H9 (cell line): ENCODE data around the gene DIAPH3. TPM values are rescaled to one million over a fixed set of nuclear protein-coding genes. Genes with fewer than 3 reads are reported as not detected.

Source experiments
- DNase-seq: peaks from one replicate; pipeline ENCODE4 v3.0.0-alpha.2; 2017
- H2AFZ ChIP-seq: one replicate; pipeline ENCODE4 v1.6.1; 2013; ENCODE audit warnings: mild to moderate bottlenecking, low read length, control low read depth, moderate library complexity
- H2AK5ac ChIP-seq: 2 replicates; pipeline ENCODE4 v1.6.1; 2013; ENCODE audit warnings: low read length, control low read depth, mixed read lengths; ENCODE audit not compliant: insufficient read length
- H2BK120ac ChIP-seq: one replicate; pipeline ENCODE4 v1.6.1; 2013; ENCODE audit warnings: low read depth, mild to moderate bottlenecking, low read length, control low read depth, inconsistent platforms; ENCODE audit not compliant: poor library complexity, severe bottlenecking
- H2BK12ac ChIP-seq: 2 replicates; pipeline ENCODE4 v1.6.1; 2013; ENCODE audit warnings: low read length, control low read depth, mixed read lengths, low read depth; ENCODE audit not compliant: insufficient read length
- H2BK15ac ChIP-seq: 2 replicates; pipeline ENCODE4 v1.6.1; 2013; ENCODE audit warnings: low read depth, low read length, control low read depth
- H2BK20ac ChIP-seq: one replicate; pipeline ENCODE4 v1.6.1; 2013; ENCODE audit warnings: low read depth, mild to moderate bottlenecking, low read length, control low read depth, inconsistent platforms; ENCODE audit not compliant: poor library complexity, severe bottlenecking
- H2BK5ac ChIP-seq: 2 replicates; pipeline ENCODE4 v1.6.1; 2013; ENCODE audit warnings: low read length, control low read depth, mixed read lengths; ENCODE audit not compliant: insufficient read length
- H3K14ac ChIP-seq: 2 replicates; pipeline ENCODE4 v1.6.1; 2013; ENCODE audit warnings: low read length, control low read depth; ENCODE audit not compliant: insufficient read depth
- H3K18ac ChIP-seq: 2 replicates; pipeline ENCODE4 v1.6.1; 2013; ENCODE audit warnings: low read depth, mild to moderate bottlenecking, mixed read lengths, low read length, control low read depth; ENCODE audit not compliant: insufficient read length
- H3K23ac ChIP-seq: 2 replicates; pipeline ENCODE4 v1.6.1; 2013; ENCODE audit warnings: low read length, control low read depth, mixed read lengths, low read depth; ENCODE audit not compliant: insufficient read length
- H3K23me2 ChIP-seq: 2 replicates; pipeline ENCODE4 v1.6.1; 2013; ENCODE audit warnings: low read depth, mild to moderate bottlenecking, mixed read lengths, low read length, control low read depth; ENCODE audit not compliant: insufficient read length, poor library complexity, severe bottlenecking
- H3K27ac ChIP-seq: 2 replicates; pipeline ENCODE4 v1.5.1; 2013; ENCODE audit warnings: low read length, control low read depth, mixed read lengths, low read depth; ENCODE audit not compliant: insufficient read length
- H3K27me3 ChIP-seq: 2 replicates; pipeline ENCODE4 v1.6.1; 2013; ENCODE audit warnings: low read length, control low read depth, inconsistent platforms; ENCODE audit not compliant: insufficient read depth
- H3K4ac ChIP-seq: 2 replicates; pipeline ENCODE4 v1.6.1; 2013; ENCODE audit warnings: low read depth, mild to moderate bottlenecking, control low read depth, inconsistent platforms, low read length, moderate library complexity
- H3K4me1 ChIP-seq: 2 replicates; pipeline ENCODE4 v1.6.1; 2013; ENCODE audit warnings: low read length, control low read depth, inconsistent platforms; ENCODE audit not compliant: insufficient read depth
- H3K4me2 ChIP-seq: 2 replicates; pipeline ENCODE4 v1.6.1; 2013; ENCODE audit warnings: low read length, control low read depth, mixed read lengths; ENCODE audit not compliant: insufficient read length, insufficient read depth
- H3K56ac ChIP-seq: 2 replicates; pipeline ENCODE4 v1.6.1; 2013; ENCODE audit warnings: low read depth, mild to moderate bottlenecking, mixed read lengths, low read length, control low read depth; ENCODE audit not compliant: insufficient read length
- H3K79me1 ChIP-seq: 2 replicates; pipeline ENCODE4 v1.6.1; 2013; ENCODE audit warnings: low read depth, mild to moderate bottlenecking, moderate library complexity, low read length, control low read depth, inconsistent platforms; ENCODE audit not compliant: insufficient read depth, poor library complexity, severe bottlenecking
- H3K79me2 ChIP-seq: 2 replicates; pipeline ENCODE4 v1.6.1; 2013; ENCODE audit warnings: low read length, control low read depth, inconsistent platforms; ENCODE audit not compliant: insufficient read depth
- H3K9ac ChIP-seq: 2 replicates; pipeline ENCODE4 v1.6.1; 2013; ENCODE audit warnings: low read length, control low read depth, mixed read lengths; ENCODE audit not compliant: insufficient read length; ENCODE audit errors: extremely low read depth
- H3K9me3 ChIP-seq: one replicate; pipeline ENCODE4 v1.6.1; 2013; ENCODE audit warnings: low read depth, low read length, inconsistent platforms; ENCODE audit not compliant: control insufficient read depth
- H3T11ph ChIP-seq: one replicate; pipeline ENCODE4 v1.6.1; 2013; ENCODE audit warnings: mild to moderate bottlenecking, low read length, control low read depth, inconsistent platforms
- H4K20me1 ChIP-seq: one replicate; pipeline ENCODE4 v1.6.1; 2013; ENCODE audit not compliant: control insufficient read depth, insufficient read length, insufficient read depth
- H4K5ac ChIP-seq: 2 replicates; pipeline ENCODE4 v1.6.1; 2013; ENCODE audit warnings: low read depth, mild to moderate bottlenecking, mixed read lengths, low read length, control low read depth; ENCODE audit not compliant: insufficient read length
- H4K8ac ChIP-seq: replicated peaks from 2 replicates; pipeline ENCODE4 v1.6.1; 2013; ENCODE audit warnings: low read length, control low read depth, mixed read lengths, low read depth; ENCODE audit not compliant: insufficient read length
- H4K91ac ChIP-seq: 2 replicates; pipeline ENCODE4 v1.6.1; 2013; ENCODE audit warnings: low read depth, mild to moderate bottlenecking, moderate library complexity, mixed read lengths, low read length, control low read depth; ENCODE audit not compliant: insufficient read length
- H3K27ac Mint-ChIP-seq, 3 experiments: 2 replicates in 2 of 3; 3 replicates in 1 of 3; pipeline ENCODE4 v1.8.0; 2020 to 2021; ENCODE audit warnings: mixed read lengths in 3 of 3, mild to moderate bottlenecking in 1 of 3, moderate library complexity in 1 of 3
- H3K27me3 Mint-ChIP-seq: 2 replicates; pipeline ENCODE4 v1.8.0; 2021; ENCODE audit warnings: low read depth, mild to moderate bottlenecking, moderate library complexity, mixed read lengths
- H3K36me3 Mint-ChIP-seq, 3 experiments: 2 replicates in 2 of 3; 3 replicates in 1 of 3; pipeline ENCODE4 v1.8.0; 2020 to 2021; ENCODE audit warnings: low read depth in 3 of 3, mixed read lengths in 3 of 3; ENCODE audit not compliant: insufficient read depth in 1 of 3
- H3K4me1 Mint-ChIP-seq, 2 experiments: 2 replicates each; pipeline ENCODE4 v1.8.0; 2020; ENCODE audit warnings: mixed read lengths in 2 of 2
- H3K4me3 Mint-ChIP-seq, 2 experiments: 2 replicates in 1 of 2; 3 replicates in 1 of 2; pipeline ENCODE4 v1.8.0; 2020 to 2021; ENCODE audit warnings: mild to moderate bottlenecking in 2 of 2, mixed read lengths in 2 of 2, moderate library complexity in 1 of 2
- H3K9me3 Mint-ChIP-seq, 2 experiments: 2 replicates in 1 of 2; 3 replicates in 1 of 2; pipeline ENCODE4 v1.8.0; 2020; ENCODE audit warnings: mild to moderate bottlenecking in 2 of 2, mixed read lengths in 2 of 2, moderate library complexity in 1 of 2
- WGBS: extraction: QIAGEN DNeasy Blood & Tissue Kit; methylation state at CpG from one replicate; pipeline ENCODE4 v1.1.7; 2013; ENCODE audit warnings: missing lambda C conversion rate, low lambda C conversion rate, mixed read lengths; ENCODE audit not compliant: insufficient read length; ENCODE audit errors: extremely low coverage; 5-methylcytosine and 5-hydroxymethylcytosine counted together
- total RNA-seq: library from RNA; stranded (reverse); gene quantifications from 2 replicates; pipeline ENCODE4 v1.2.1, GENCODE V29; 2021
- TF ChIP-seq, protein P1 (sequence below): fragments of 200-600 bp; sonication (generic); conservative IDR thresholded peaks from 3 replicates; pipeline ENCODE4 v1.8.0; 2021; ENCODE audit warnings: antibody characterized with exemption, mild to moderate bottlenecking

Gene DIAPH3
- total RNA-seq, 1 experiment from 2014 or later = 23.1 TPM

DNA sequence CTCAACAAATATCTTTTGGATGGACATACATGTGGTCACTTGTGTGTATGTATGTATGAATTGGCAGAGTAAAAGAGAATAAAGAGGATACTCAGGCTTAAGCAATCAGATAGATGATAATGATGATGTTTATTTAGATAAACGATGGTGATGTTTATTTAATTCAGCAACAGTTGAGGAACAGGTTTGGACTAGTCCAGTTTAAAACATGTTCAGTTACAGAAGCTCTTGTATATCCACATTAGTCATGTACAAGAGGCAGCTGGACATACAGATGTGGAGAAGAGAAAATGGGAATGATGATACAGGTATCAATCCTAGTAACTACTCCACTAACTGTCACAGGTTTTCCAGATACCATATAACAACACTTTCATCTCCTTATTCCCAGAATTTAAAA is 232.1 kb downstream of the DIAPH3 start:
- H3K9me3 Mint-ChIP-seq = no peaks in the 10 kb centered on the region; a peak in 1 of 5 replicates
- no peak overlapping the region for H3K23ac ChIP-seq
- DNase-seq = no peak
- TF ChIP-seq, protein P1, sequence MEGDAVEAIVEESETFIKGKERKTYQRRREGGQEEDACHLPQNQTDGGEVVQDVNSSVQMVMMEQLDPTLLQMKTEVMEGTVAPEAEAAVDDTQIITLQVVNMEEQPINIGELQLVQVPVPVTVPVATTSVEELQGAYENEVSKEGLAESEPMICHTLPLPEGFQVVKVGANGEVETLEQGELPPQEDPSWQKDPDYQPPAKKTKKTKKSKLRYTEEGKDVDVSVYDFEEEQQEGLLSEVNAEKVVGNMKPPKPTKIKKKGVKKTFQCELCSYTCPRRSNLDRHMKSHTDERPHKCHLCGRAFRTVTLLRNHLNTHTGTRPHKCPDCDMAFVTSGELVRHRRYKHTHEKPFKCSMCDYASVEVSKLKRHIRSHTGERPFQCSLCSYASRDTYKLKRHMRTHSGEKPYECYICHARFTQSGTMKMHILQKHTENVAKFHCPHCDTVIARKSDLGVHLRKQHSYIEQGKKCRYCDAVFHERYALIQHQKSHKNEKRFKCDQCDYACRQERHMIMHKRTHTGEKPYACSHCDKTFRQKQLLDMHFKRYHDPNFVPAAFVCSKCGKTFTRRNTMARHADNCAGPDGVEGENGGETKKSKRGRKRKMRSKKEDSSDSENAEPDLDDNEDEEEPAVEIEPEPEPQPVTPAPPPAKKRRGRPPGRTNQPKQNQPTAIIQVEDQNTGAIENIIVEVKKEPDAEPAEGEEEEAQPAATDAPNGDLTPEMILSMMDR = no peak
- H3K27ac Mint-ChIP-seq = no peak overlapping the region
- H3K23me2 ChIP-seq = no peaks in the 10 kb centered on the region
- H2BK15ac ChIP-seq = no peak overlapping the region
- H2BK20ac ChIP-seq = no peak overlapping the region
- H3K9ac ChIP-seq = no peak overlapping the region
- no peaks in the 10 kb centered on the region for H3K27me3 ChIP-seq
- H3K4me3 Mint-ChIP-seq = no peak overlapping the region
- H3K27ac ChIP-seq = no peak overlapping the region
- H4K8ac ChIP-seq = no peak overlapping the region
- H2BK12ac ChIP-seq = no peak overlapping the region
- H3K4me1 ChIP-seq = no peaks in the 10 kb centered on the region
- no peaks in the 10 kb centered on the region for H3K27me3 Mint-ChIP-seq
- no peak overlapping the region for H2AK5ac ChIP-seq
- no peak overlapping the region for H3K4me2 ChIP-seq
- no peaks in the 10 kb centered on the region for H3K79me1 ChIP-seq
- WGBS = 100% methylated on average over 1 of the region's 1 CpG
- no peaks in the 10 kb centered on the region for H3K79me2 ChIP-seq
- H4K20me1 ChIP-seq = no peaks in the 10 kb centered on the region
- H2AFZ ChIP-seq = no peak overlapping the region
- peaks cover 0 to 8% (median 0%) of the 10 kb centered on the region in 3 experiments; a peak in 2 of 7 replicates for H3K36me3 Mint-ChIP-seq
- no peak overlapping the region for H3K14ac ChIP-seq
- H2BK5ac ChIP-seq = no peak overlapping the region
- no peaks in the 10 kb centered on the region for H3K4me1 Mint-ChIP-seq
- no peak overlapping the region for H3K4ac ChIP-seq
- H2BK120ac ChIP-seq = no peak overlapping the region
- H3K9me3 ChIP-seq = no peaks in the 10 kb centered on the region
- H3K18ac ChIP-seq = no peak overlapping the region
- H3T11ph ChIP-seq = no peak overlapping the region
- H4K91ac ChIP-seq = no peak overlapping the region
- H3K56ac ChIP-seq = no peak overlapping the region
- H4K5ac ChIP-seq = no peak overlapping the region
